Esophagus squamous epithelium (tissue), 5 donors: ENCODE measurements around the gene NPRL2. TPM values are rescaled to one million over a fixed set of nuclear protein-coding genes. Genes with fewer than 3 reads are reported as not detected.

Experiments used
- DNase-seq: peaks from one replicate; lab custom pipeline; 2025; lab: John Stamatoyannopoulos, UW
- H3K27ac ChIP-seq, 4 donors: fragments of 200-600 bp; sonication (generic); one replicate each; pipeline ENCODE4 v1.5.1; 2016 to 2019; ENCODE audit warnings: mild to moderate bottlenecking in 1 of 4
- H3K27me3 ChIP-seq, 4 donors: fragments of 200-600 bp; sonication (generic); 1 replicate in 3 of 4; 2 replicates in 1 of 4; pipeline versions ENCODE4 v1.5.1 to v1.6.0; 2017 to 2021; ENCODE audit warnings: antibody characterized with exemption in 1 of 4
- H3K36me3 ChIP-seq, 3 donors: fragments of 200-600 bp; sonication (generic); one replicate each; pipeline ENCODE4 v1.5.1; 2016 to 2019
- H3K4me1 ChIP-seq, 3 donors: fragments of 200-600 bp; sonication (generic); one replicate each; pipeline ENCODE4 v1.5.1; 2017 to 2019
- H3K4me3 ChIP-seq, 4 donors: fragments of 200-600 bp; sonication (generic); 1 replicate in 3 of 4; 2 replicates in 1 of 4; pipeline ENCODE4 v1.5.1; 2016 to 2019; ENCODE audit warnings: mild to moderate bottlenecking in 2 of 4, moderate library complexity in 1 of 4
- H3K9me3 ChIP-seq, 3 donors: fragments of 200-600 bp; sonication (generic); one replicate each; pipeline ENCODE4 v1.5.1; 2016 to 2019
- CTCF ChIP-seq, 6 experiments: fragments of 450-650 bp in 4 of 6; fragments of 200-600 bp in 2 of 6; sonication (generic) in 2 of 6; IDR thresholded peaks; one replicate each; pipeline ENCODE4 v1.5.1; 2016 to 2019; ENCODE audit warnings: antibody characterized with exemption in 6 of 6, mild to moderate bottlenecking in 4 of 6, moderate library complexity in 4 of 6
- POLR2A ChIP-seq, 4 donors: fragments of 450-650 bp; IDR thresholded peaks; one replicate each; pipeline ENCODE4 v1.6.1; 2017; ENCODE audit warnings: antibody characterized with exemption in 4 of 4, mild to moderate bottlenecking in 4 of 4, moderate library complexity in 3 of 4
- WGBS, 2 donors: methylation state at CpG; one replicate each; pipeline ENCODE4 v1.1.5; 2018; 5-methylcytosine and 5-hydroxymethylcytosine counted together
- intact Hi-C: fragments of 100-400 bp; cut with DNase I; formaldehyde crosslinking; loops from one replicate; pipeline ENCODE4 v1.15.0; 2022
- total RNA-seq, 4 donors: library from RNA; depleted of rRNA; stranded (reverse); fragments of >200 nt; gene quantifications; one replicate each; pipeline ENCODE4 v1.1.0, GENCODE V29; 2016
- donor health status: DM: yes; HTN: yes; CAD: no.

The NPRL2 gene
- total RNA-seq, 4 donors from 2014 or later, result 10.4 to 21.2 (median 16.1) TPM

- WGBS, 2 donors, result 42% methylated on average over 4 of the region's 5 CpGs; no CpG with 5 or more reads in 1 of the 2 donors
- H3K4me1 ChIP-seq, result peaks cover 7 to 15% (median 11%) of the 10 kb centered on the region in 3 donors
- H3K9me3 ChIP-seq, result no peaks in the 10 kb centered on the region
- H3K27ac ChIP-seq, result no peak overlapping the region
- no peak for DNase-seq
- intact Hi-C loops, result no loop called here
- TF ChIP-seq POLR2A (IDR thresholded peaks at IDR 0.05), result no peak
- H3K27me3 ChIP-seq, result peaks cover 0 to 29% (median 0%) of the 10 kb centered on the region in 4 donors
- no peaks in the 10 kb centered on the region for H3K36me3 ChIP-seq
- H3K4me3 ChIP-seq, result no peak overlapping the region
These were observed 41.6 kb upstream of the NPRL2 start for GRCh38 chr3:50392101-50392715.

- WGBS, 2 donors, result 29% methylated on average over 5 of the region's 12 CpGs; no CpG with 5 or more reads in 1 of the 2 donors
- no peak for DNase-seq
These were observed 40.1 kb upstream of the NPRL2 start for GRCh38 chr3:50390508-50391224.

GRCh38 chr3:50389414-50389767 is 38.8 kb upstream of the NPRL2 start:
- Histone ChIP-seq H3K27me3 (peaks cover 0 to 6% (median 0%) of the 10 kb centered on the region in 4 donors), H3K36me3 (no peaks in the 10 kb centered on the region), H3K4me1 (peaks cover 7 to 12% (median 11%) of the 10 kb centered on the region in 3 donors), H3K27ac (no peak overlapping the region), H3K9me3 (no peaks in the 10 kb centered on the region), H3K4me3 (no peak overlapping the region)
- no peak for DNase-seq
- 82 to 88% methylated on average over 5 to 6 of the region's 6 CpGs for WGBS, 2 donors
- TF ChIP-seq POLR2A (IDR thresholded peaks at IDR 0.05) (no peak), CTCF (IDR thresholded peaks at IDR 0.05) (no peak)
- intact Hi-C loops, result no loop called here

More at GRCh38 chr3:50390508-50391224, 40.1 kb upstream of the NPRL2 start:
- intact Hi-C loops, result no loop called here
- Histone ChIP-seq H3K27ac (peak overlapping the region in 1 of 4 donors; percentile 34), H3K4me3 (no peak overlapping the region), H3K27me3 (peaks cover 0 to 18% (median 0%) of the 10 kb centered on the region in 4 donors), H3K4me1 (peaks cover 7 to 12% (median 11%) of the 10 kb centered on the region in 3 donors), H3K36me3 (no peaks in the 10 kb centered on the region), H3K9me3 (no peaks in the 10 kb centered on the region)
- no peak for TF ChIP-seq POLR2A (IDR thresholded peaks at IDR 0.05)
- TF ChIP-seq CTCF (IDR thresholded peaks at IDR 0.05), result no peak

GRCh38 chr3:50388720-50389413 is 38.3 kb upstream of the NPRL2 start:
- H3K9me3 ChIP-seq, result no peaks in the 10 kb centered on the region
- no peaks in the 10 kb centered on the region for H3K36me3 ChIP-seq
- peaks cover 7 to 12% (median 11%) of the 10 kb centered on the region in 3 donors for H3K4me1 ChIP-seq
- no peak overlapping the region for H3K27ac ChIP-seq
- no peak for TF ChIP-seq CTCF (IDR thresholded peaks at IDR 0.05)
- TF ChIP-seq POLR2A (IDR thresholded peaks at IDR 0.05), result no peak
- H3K27me3 ChIP-seq, result peaks cover 0 to under 1% (median 0%) of the 10 kb centered on the region in 4 donors
- intact Hi-C loops, result no loop called here
- DNase-seq, result no peak
- WGBS, 2 donors, result 83% methylated on average over 18 of the region's 22 CpGs; no CpG with 5 or more reads in 1 of the 2 donors
- no peak overlapping the region for H3K4me3 ChIP-seq

- WGBS, 2 donors, result 54 to 77% methylated on average over 8 to 16 of the region's 25 CpGs
- DNase-seq, result no peak
These were observed 37.6 kb upstream of the NPRL2 start for GRCh38 chr3:50388016-50388719.

More at GRCh38 chr3:50388016-50388719, 37.6 kb upstream of the NPRL2 start:
- Histone ChIP-seq H3K9me3 (no peaks in the 10 kb centered on the region), H3K4me1 (peaks cover 7 to 12% (median 11%) of the 10 kb centered on the region in 3 donors), H3K27me3 (no peaks in the 10 kb centered on the region), H3K4me3 (no peak overlapping the region), H3K27ac (no peak overlapping the region), H3K36me3 (no peaks in the 10 kb centered on the region)
- TF ChIP-seq POLR2A (IDR thresholded peaks at IDR 0.05), result no peak
- TF ChIP-seq CTCF (IDR thresholded peaks at IDR 0.05), result peak in 1 of 6 experiments; percentile 9
- intact Hi-C loops, result no loop called here
